A673 (cell line): ENCODE results near the gene DSE.

Source experiments
- CTCF ChIP-seq: fragments of 300-800, 200-600 bp; sonication (generic); conservative IDR thresholded peaks from 2 replicates; pipeline ENCODE4 v1.5.1; 2017; ENCODE audit warnings: low read depth, mild to moderate bottlenecking, antibody characterized with exemption, low read length, moderate library complexity, mixed read lengths
- EZH2 ChIP-seq: fragments of 200-600 bp; sonication (generic); IDR thresholded peaks from 2 replicates; pipeline ENCODE4 v1.6.1; 2017; ENCODE audit warnings: borderline replicate concordance, low read depth, mild to moderate bottlenecking, mixed read lengths, antibody characterized with exemption, low read length; ENCODE audit not compliant: poor library complexity, severe bottlenecking

- TF ChIP-seq CTCF: no peak
- TF ChIP-seq EZH2: no peak
These were observed 112.9 kb downstream of the DSE start for GRCh38 chr6:116483616-116484015.
